ENCODE data around the gene C19orf85.

- TF ChIP-seq POLR2A (IDR thresholded peaks at IDR 0.05; ENCODE audit: low read depth, low read length) (no peak), TAF1 (IDR thresholded peaks at IDR 0.05; ENCODE audit: low read depth, low read length) (no peak), POLR2AphosphoS5 (IDR thresholded peaks at IDR 0.05; ENCODE audit: low read depth, low read length) (no peak), SPI1 (IDR thresholded peaks at IDR 0.05; ENCODE audit: low read depth, low read length) (no peak), PAX5 (IDR thresholded peaks at IDR 0.05; ENCODE audit: insufficient read depth, low read length, severe bottlenecking) (no peak)
These were observed 44.8 kb downstream of the C19orf85 start for GRCh38 chr19:55419624-55420236.
